Thyroid gland (tissue), 4 donors: ENCODE data around the gene MTG2. TPM values are rescaled to one million over a fixed set of nuclear protein-coding genes. Genes with fewer than 3 reads are reported as not detected.

Experiments used
- DNase-seq, 2 donors: peaks; one replicate each; pipeline ENCODE4 v3.0.0-alpha.2; 2019
- H3K27ac ChIP-seq, 3 donors: fragments of 200-600 bp; sonication (generic); 1 replicate in 2 of 3; 2 replicates in 1 of 3; pipeline ENCODE4 v1.5.1; 2016 to 2019; ENCODE audit warnings: mild to moderate bottlenecking in 1 of 3, moderate library complexity in 1 of 3
- H3K27me3 ChIP-seq: fragments of 200-600 bp; sonication (generic); one replicate; pipeline ENCODE4 v1.5.1; 2019
- H3K36me3 ChIP-seq, 2 donors: fragments of 200-600 bp; sonication (generic); one replicate each; pipeline ENCODE4 v1.5.1; 2016 to 2019
- H3K4me1 ChIP-seq, 2 donors: fragments of 200-600 bp; sonication (generic); one replicate each; pipeline ENCODE4 v1.5.1; 2017 to 2019
- H3K4me3 ChIP-seq, 3 donors: fragments of 200-600 bp; sonication (generic); replicated peaks in 1 of 3; 1 replicate in 2 of 3; 2 replicates in 1 of 3; pipeline ENCODE4 v1.5.1; 2016; ENCODE audit warnings: mild to moderate bottlenecking in 1 of 3
- H3K9me3 ChIP-seq: fragments of 200-600 bp; sonication (generic); one replicate; pipeline ENCODE4 v1.5.1; 2017
- POLR2A ChIP-seq, 2 donors: fragments of 450-650 bp; IDR thresholded peaks; one replicate each; pipeline ENCODE4 v1.6.1; 2017; ENCODE audit warnings: antibody characterized with exemption in 2 of 2, mild to moderate bottlenecking in 2 of 2, moderate library complexity in 1 of 2
- WGBS, 2 donors: methylation state at CpG; one replicate each; pipeline ENCODE4 v1.1.5; 2017; 5-methylcytosine and 5-hydroxymethylcytosine counted together
- intact Hi-C: fragments of 100-400 bp; cut with DNase I; formaldehyde crosslinking; loops from one replicate; pipeline ENCODE4 v1.15.1; 2023
- total RNA-seq, 4 donors: library from RNA; depleted of rRNA; stranded (reverse); fragments of >200 nt; gene quantifications; one replicate each; pipeline ENCODE4 v1.2.3, GENCODE V29; 2016
- TF ChIP-seq, protein P1 (sequence below), 6 experiments: fragments of 200-600 bp in 3 of 6; fragments of 450-650 bp in 3 of 6; sonication (generic) in 3 of 6; IDR thresholded peaks; one replicate each; pipeline ENCODE4 v1.5.1; 2016 to 2019; ENCODE audit warnings: antibody characterized with exemption in 6 of 6, mild to moderate bottlenecking in 2 of 6, inconsistent platforms in 1 of 6, moderate library complexity in 1 of 6

The MTG2 gene
- total RNA-seq, 4 donors from 2014 or later, result 21.6 to 38.2 (median 33.4) TPM

DNA sequence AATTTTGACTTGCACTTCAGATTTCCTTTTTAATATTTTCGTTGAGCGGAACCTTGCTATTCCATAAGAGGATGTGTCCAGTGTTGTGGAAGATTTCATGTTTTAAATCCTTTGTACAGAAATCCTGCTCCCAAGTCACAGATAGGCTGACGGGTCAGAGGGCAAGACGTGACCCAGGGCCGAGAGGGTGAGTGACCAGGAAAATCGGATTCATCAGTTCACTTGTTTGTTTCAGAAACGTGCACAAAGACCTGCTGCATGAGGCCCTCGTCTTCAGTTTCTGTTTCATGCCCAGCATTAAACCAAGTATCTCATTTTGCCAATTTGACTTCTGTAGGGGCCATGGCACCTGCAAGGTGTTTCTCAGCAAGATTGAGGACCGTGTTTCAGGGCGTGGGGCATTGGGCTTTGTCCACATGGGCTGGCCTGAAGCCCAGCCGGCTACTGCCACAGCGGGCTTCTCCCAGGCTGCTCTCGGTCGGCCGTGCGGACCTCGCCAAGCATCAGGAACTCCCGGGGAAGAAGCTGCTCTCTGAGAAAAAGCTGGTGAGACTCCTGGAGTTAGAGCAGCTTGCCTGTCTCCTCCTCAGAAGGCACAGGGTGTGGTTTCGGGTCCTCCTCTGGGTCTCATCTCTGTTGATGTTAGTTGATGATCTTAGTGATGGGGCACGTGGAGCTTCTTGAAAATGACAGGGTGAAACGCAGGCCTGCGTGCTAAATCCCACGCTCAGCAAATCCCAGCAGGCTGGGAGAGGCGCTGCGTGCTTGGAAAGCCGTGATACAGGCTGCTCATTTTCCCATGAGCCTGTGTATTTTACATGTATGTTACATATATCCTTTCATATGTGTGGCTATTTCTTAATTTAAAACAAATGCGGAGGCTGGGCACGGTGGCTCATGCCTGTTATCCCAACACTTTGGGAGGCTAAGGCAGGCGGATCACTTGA, 10.5 kb downstream of the MTG2 start:
- no peaks in the 10 kb centered on the region for H3K4me1 ChIP-seq
- no peaks in the 10 kb centered on the region for H3K27me3 ChIP-seq
- TF ChIP-seq, protein P1, sequence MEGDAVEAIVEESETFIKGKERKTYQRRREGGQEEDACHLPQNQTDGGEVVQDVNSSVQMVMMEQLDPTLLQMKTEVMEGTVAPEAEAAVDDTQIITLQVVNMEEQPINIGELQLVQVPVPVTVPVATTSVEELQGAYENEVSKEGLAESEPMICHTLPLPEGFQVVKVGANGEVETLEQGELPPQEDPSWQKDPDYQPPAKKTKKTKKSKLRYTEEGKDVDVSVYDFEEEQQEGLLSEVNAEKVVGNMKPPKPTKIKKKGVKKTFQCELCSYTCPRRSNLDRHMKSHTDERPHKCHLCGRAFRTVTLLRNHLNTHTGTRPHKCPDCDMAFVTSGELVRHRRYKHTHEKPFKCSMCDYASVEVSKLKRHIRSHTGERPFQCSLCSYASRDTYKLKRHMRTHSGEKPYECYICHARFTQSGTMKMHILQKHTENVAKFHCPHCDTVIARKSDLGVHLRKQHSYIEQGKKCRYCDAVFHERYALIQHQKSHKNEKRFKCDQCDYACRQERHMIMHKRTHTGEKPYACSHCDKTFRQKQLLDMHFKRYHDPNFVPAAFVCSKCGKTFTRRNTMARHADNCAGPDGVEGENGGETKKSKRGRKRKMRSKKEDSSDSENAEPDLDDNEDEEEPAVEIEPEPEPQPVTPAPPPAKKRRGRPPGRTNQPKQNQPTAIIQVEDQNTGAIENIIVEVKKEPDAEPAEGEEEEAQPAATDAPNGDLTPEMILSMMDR (IDR thresholded peaks at IDR 0.05), result no peak
- no peak for TF ChIP-seq POLR2A (IDR thresholded peaks at IDR 0.05)
- peaks cover 4 to 14% of the 10 kb centered on the region in 2 donors for H3K36me3 ChIP-seq
- no peaks in the 10 kb centered on the region for H3K9me3 ChIP-seq
- no peak overlapping the region for H3K4me3 ChIP-seq
- no peak overlapping the region for H3K27ac ChIP-seq
- intact Hi-C loops, result no loop called here
- 90 to 95% methylated on average over 19 to 22 of the region's 29 CpGs for WGBS, 2 donors
- DNase-seq, result no peak

- TF ChIP-seq, protein P1 (IDR thresholded peaks at IDR 0.05), result no peak
- H3K36me3 ChIP-seq, result peaks cover 16 to 26% of the 10 kb centered on the region in 2 donors
- H3K27me3 ChIP-seq, result no peaks in the 10 kb centered on the region
- no peak overlapping the region for H3K27ac ChIP-seq
- DNase-seq, result no peak
- H3K4me1 ChIP-seq, result no peaks in the 10 kb centered on the region
- WGBS, 2 donors, result 78 to 81% methylated on average over 8 of the region's 8 CpGs
- H3K9me3 ChIP-seq, result no peaks in the 10 kb centered on the region
- intact Hi-C loops, result no loop called here
- H3K4me3 ChIP-seq, result no peak overlapping the region
These were observed 12.2 kb downstream of the MTG2 start for GRCh38 chr20:62195075-62195405.

DNA sequence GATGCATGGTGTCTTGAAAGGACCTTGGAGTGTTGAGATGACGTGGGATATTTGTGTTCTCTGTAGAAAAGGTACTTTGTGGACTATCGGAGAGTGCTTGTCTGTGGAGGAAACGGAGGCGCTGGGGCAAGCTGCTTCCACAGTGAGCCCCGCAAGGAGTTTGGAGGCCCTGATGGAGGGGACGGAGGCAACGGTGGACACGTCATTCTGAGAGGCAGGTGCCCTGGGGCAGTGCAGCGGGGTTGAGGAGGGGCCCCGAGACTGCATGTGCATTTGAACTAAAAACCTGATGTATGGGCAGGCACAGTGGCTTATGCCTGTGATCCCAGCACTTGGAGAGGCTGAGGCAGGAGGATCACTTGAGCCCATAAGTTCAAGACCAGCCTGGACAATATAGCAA, 12.9 kb downstream of the MTG2 start:
- Histone ChIP-seq H3K36me3 (peaks cover 23 to 33% of the 10 kb centered on the region in 2 donors), H3K9me3 (no peaks in the 10 kb centered on the region), H3K27ac (no peak overlapping the region), H3K4me1 (no peaks in the 10 kb centered on the region), H3K27me3 (no peaks in the 10 kb centered on the region), H3K4me3 (no peak overlapping the region)
- intact Hi-C loops, result no loop called here
- no peak for DNase-seq
- WGBS, 2 donors, result 91 to 94% methylated on average over 10 of the region's 10 CpGs
- TF ChIP-seq, protein P1 (IDR thresholded peaks at IDR 0.05), result no peak
- no peak for TF ChIP-seq POLR2A (IDR thresholded peaks at IDR 0.05)

DNA sequence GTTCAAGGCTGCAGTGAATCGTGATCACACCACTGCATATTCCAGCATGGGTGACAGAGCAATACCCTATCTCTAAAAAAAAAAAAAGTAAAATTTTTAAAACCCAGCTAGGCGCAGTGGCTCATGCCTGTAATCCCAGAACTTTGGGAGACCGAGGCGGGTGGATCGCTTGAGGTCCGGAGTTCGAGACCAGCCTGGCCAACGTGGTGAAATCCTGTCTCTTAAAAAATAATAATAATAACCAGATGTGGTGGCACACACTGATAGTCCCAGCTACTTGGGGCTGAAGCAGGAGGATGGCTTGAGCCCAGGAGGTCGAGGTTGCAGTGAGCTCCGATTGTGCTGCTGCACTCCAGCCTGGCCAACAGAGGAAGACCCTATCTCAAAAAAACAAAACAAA, 13.5 kb downstream of the MTG2 start:
- no peaks in the 10 kb centered on the region for H3K27me3 ChIP-seq
- no peak overlapping the region for H3K27ac ChIP-seq
- H3K4me1 ChIP-seq, result no peaks in the 10 kb centered on the region
- H3K9me3 ChIP-seq, result no peaks in the 10 kb centered on the region
- no peak for TF ChIP-seq POLR2A (IDR thresholded peaks at IDR 0.05)
- TF ChIP-seq, protein P1 (IDR thresholded peaks at IDR 0.05), result no peak
- peaks cover 28 to 38% of the 10 kb centered on the region in 2 donors for H3K36me3 ChIP-seq
- no peak overlapping the region for H3K4me3 ChIP-seq
- 96 to 97% methylated on average over 10 of the region's 10 CpGs for WGBS, 2 donors
- DNase-seq, result no peak
- intact Hi-C loops, result no loop called here

GRCh38 chr20:62197311-62197710, 14.5 kb downstream of the MTG2 start:
- Histone ChIP-seq H3K9me3 (no peaks in the 10 kb centered on the region), H3K27ac (no peak overlapping the region), H3K4me1 (no peaks in the 10 kb centered on the region), H3K27me3 (no peaks in the 10 kb centered on the region), H3K36me3 (peaks cover 37 to 48% of the 10 kb centered on the region in 2 donors), H3K4me3 (no peak overlapping the region)
- WGBS, 2 donors, result 87 to 97% methylated on average over 9 of the region's 9 CpGs
- no peak for DNase-seq
- TF ChIP-seq, protein P1 (IDR thresholded peaks at IDR 0.05), result no peak
- no peak for TF ChIP-seq POLR2A (IDR thresholded peaks at IDR 0.05)
- intact Hi-C loops, result no loop called here
